KMS-11 (cell line): ENCODE measurements around the gene KANSL1.

ENCODE experiments used
- H2AFZ ChIP-seq: fragments of 200-600 bp; sonication (generic); 2 replicates; pipeline ENCODE4 v1.6.1; 2016; ENCODE audit warnings: antibody characterized with exemption, mixed run types, low read depth
- H3K27ac ChIP-seq: fragments of 200-600 bp; sonication (generic); 2 replicates; pipeline ENCODE4 v1.6.1; 2016; ENCODE audit warnings: mild to moderate bottlenecking, mixed run types
- H3K27me3 ChIP-seq: fragments of 200-600 bp; sonication (generic); 2 replicates; pipeline ENCODE4 v1.6.1; 2017; ENCODE audit warnings: mild to moderate bottlenecking, low read depth, mixed run types, moderate library complexity; ENCODE audit not compliant: insufficient read depth
- H3K36me3 ChIP-seq: fragments of 200-600 bp; sonication (generic); 2 replicates; pipeline ENCODE4 v1.6.1; 2017; ENCODE audit warnings: mild to moderate bottlenecking, mixed run types; ENCODE audit not compliant: insufficient read depth
- H3K4me1 ChIP-seq: fragments of 200-600 bp; sonication (generic); 2 replicates; pipeline ENCODE4 v1.6.1; 2016; ENCODE audit warnings: mild to moderate bottlenecking, low read depth, mixed run types; ENCODE audit not compliant: poor library complexity, severe bottlenecking
- H3K4me2 ChIP-seq: fragments of 200-600 bp; sonication (generic); 2 replicates; pipeline ENCODE4 v1.7.0; 2016; ENCODE audit warnings: mild to moderate bottlenecking, mixed run types
- H3K4me3 ChIP-seq: fragments of 200-600 bp; sonication (generic); IDR thresholded peaks from 2 replicates; pipeline ENCODE4 v1.6.1; 2017; ENCODE audit warnings: low read depth, low read length, mixed read lengths; ENCODE audit not compliant: insufficient read depth
- H3K79me2 ChIP-seq: fragments of 200-600 bp; sonication (generic); 2 replicates; pipeline ENCODE4 v1.6.1; 2016; ENCODE audit warnings: low read depth, mixed run types; ENCODE audit not compliant: insufficient read depth
- H3K9ac ChIP-seq: fragments of 200-600 bp; sonication (generic); 2 replicates; pipeline ENCODE4 v1.6.1; 2016; ENCODE audit warnings: mild to moderate bottlenecking, mixed run types
- H4K20me1 ChIP-seq: fragments of 200-600 bp; sonication (generic); 2 replicates; pipeline ENCODE4 v1.6.1; 2016; ENCODE audit warnings: mild to moderate bottlenecking, mixed run types; ENCODE audit not compliant: insufficient read depth
- CTCF ChIP-seq: fragments of 200-600 bp; sonication (generic); conservative IDR thresholded peaks from 2 replicates; pipeline ENCODE4 v1.6.1; 2017; ENCODE audit warnings: low read depth, mild to moderate bottlenecking, antibody characterized with exemption, low read length, moderate library complexity, mixed read lengths

The KANSL1 gene

GRCh38 chr17:46110219-46110618 is 83.0 kb downstream of the KANSL1 start:
- H2AFZ ChIP-seq = no peak overlapping the region
- H3K27me3 ChIP-seq = no peaks in the 10 kb centered on the region
- H3K79me2 ChIP-seq = peaks cover 99% of the 10 kb centered on the region
- peaks cover 32% of the 10 kb centered on the region for H4K20me1 ChIP-seq
- H3K36me3 ChIP-seq = no peaks in the 10 kb centered on the region
- H3K4me3 ChIP-seq = no peak overlapping the region
- H3K27ac ChIP-seq = no peak overlapping the region
- H3K9ac ChIP-seq = no peak overlapping the region
- no peak overlapping the region; the same call in 1 of the 2 replicates for H3K4me2 ChIP-seq
- TF ChIP-seq CTCF = no peak
- peaks cover 83% of the 10 kb centered on the region for H3K4me1 ChIP-seq

- Histone ChIP-seq H3K27ac (no peak overlapping the region), H4K20me1 (peaks cover 32% of the 10 kb centered on the region), H3K79me2 (peaks cover 99% of the 10 kb centered on the region), H3K4me2 (no peak overlapping the region; the same call in 1 of the 2 replicates), H3K4me1 (peaks cover 83% of the 10 kb centered on the region), H3K4me3 (no peak overlapping the region), H3K9ac (no peak overlapping the region), H3K36me3 (no peaks in the 10 kb centered on the region), H3K27me3 (no peaks in the 10 kb centered on the region), H2AFZ (no peak overlapping the region)
- no peak for TF ChIP-seq CTCF
Observed at GRCh38 chr17:46109603-46110189, 83.5 kb downstream of the KANSL1 start.

- TF ChIP-seq CTCF = no peak
- H3K79me2 ChIP-seq = peaks cover 99% of the 10 kb centered on the region
- H3K4me2 ChIP-seq = no peak overlapping the region
- peaks cover 85% of the 10 kb centered on the region for H3K4me1 ChIP-seq
- peaks cover 32% of the 10 kb centered on the region for H4K20me1 ChIP-seq
- no peak overlapping the region for H3K27ac ChIP-seq
- H2AFZ ChIP-seq = no peak overlapping the region
- H3K36me3 ChIP-seq = no peaks in the 10 kb centered on the region
- no peak overlapping the region for H3K4me3 ChIP-seq
- no peak overlapping the region for H3K9ac ChIP-seq
- H3K27me3 ChIP-seq = no peaks in the 10 kb centered on the region
Observed at GRCh38 chr17:46108550-46109110, 84.6 kb downstream of the KANSL1 start.

GRCh38 chr17:46108120-46108519 is 85.1 kb downstream of the KANSL1 start:
- H3K36me3 ChIP-seq = no peaks in the 10 kb centered on the region
- H3K4me3 ChIP-seq = no peak overlapping the region
- no peak overlapping the region for H3K4me2 ChIP-seq
- TF ChIP-seq CTCF = no peak
- peaks cover 85% of the 10 kb centered on the region for H3K4me1 ChIP-seq
- H3K9ac ChIP-seq = no peak overlapping the region
- peaks cover 32% of the 10 kb centered on the region for H4K20me1 ChIP-seq
- no peak overlapping the region for H3K27ac ChIP-seq
- no peak overlapping the region for H2AFZ ChIP-seq
- H3K27me3 ChIP-seq = no peaks in the 10 kb centered on the region
- H3K79me2 ChIP-seq = peaks cover 99% of the 10 kb centered on the region
